Left renal pelvis (tissue), 4 donors: ENCODE data around the gene DPH1. TPM values are rescaled to one million over a fixed set of nuclear protein-coding genes. Genes with fewer than 3 reads are reported as not detected.

ENCODE experiments used
- DNase-seq, 4 donors: peaks; one replicate each; pipeline ENCODE4 v3.0.0-alpha.2; 2013; ENCODE audit warnings: low read depth in 4 of 4, low spot score in 3 of 4
- polyA plus RNA-seq, 4 donors: library from polyadenylated mRNA; unstranded; fragments of 120-200 nt; gene quantifications; one replicate each; pipeline ENCODE4 v1.2.1, GENCODE V29; 2013; ENCODE audit not compliant: insufficient read length in 4 of 4

Gene DPH1
- polyA plus RNA-seq, 4 donors = 36.5 to 59.1 (median 39.7) TPM

- no peak for DNase-seq
Observed at GRCh38 chr17:2048805-2049204, 18.9 kb downstream of the DPH1 start.

DNA sequence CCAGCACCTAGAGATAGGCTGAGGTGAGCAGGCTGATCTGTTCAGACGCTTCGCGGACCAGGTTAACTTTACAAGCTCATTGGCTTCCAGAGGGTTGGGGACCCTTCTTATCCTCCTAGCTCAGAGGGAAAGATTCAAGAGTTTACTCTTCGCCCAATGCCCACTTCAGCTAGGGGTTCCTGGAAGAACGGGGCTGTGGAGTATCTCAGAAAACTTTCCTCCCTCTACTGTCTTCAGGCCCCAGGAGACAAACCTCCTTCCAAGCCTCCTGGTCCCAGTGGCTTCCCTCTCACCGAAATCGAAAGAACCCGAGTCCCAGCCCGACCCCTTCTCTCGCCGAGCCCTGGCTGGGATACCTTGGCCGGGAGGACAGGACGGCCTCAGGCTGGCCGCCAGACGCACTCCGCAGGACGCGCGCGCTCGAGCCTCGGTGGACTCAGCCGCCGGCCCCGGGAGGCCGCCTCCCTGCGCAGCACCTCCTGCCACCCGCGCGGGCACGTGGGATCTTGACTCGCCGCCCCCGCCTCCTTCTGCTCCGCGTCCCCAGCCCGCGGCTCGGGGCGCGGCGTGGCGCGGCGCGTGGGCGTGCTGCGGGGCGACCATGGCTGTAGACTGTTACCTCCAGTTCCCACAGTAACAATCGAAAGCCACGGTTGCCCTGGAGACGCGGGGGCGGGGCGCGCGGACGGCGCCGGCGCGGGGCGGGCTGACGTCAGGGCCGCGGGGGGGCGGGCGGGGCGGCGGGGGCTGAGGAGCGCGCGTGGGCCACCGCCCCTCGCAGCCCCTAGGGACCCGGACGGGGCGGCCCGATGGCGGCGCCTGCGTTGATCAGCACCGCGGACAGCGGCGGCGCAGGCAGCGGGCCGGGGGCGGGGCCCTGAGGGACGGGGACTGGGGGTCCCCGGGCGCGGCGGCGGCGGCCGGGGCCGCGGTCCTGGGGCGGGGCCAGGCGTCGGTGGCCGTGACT is 19.7 kb downstream of the DPH1 start:
- peak in 2 of 4 donors; percentile 66 to 76 for DNase-seq

DNA sequence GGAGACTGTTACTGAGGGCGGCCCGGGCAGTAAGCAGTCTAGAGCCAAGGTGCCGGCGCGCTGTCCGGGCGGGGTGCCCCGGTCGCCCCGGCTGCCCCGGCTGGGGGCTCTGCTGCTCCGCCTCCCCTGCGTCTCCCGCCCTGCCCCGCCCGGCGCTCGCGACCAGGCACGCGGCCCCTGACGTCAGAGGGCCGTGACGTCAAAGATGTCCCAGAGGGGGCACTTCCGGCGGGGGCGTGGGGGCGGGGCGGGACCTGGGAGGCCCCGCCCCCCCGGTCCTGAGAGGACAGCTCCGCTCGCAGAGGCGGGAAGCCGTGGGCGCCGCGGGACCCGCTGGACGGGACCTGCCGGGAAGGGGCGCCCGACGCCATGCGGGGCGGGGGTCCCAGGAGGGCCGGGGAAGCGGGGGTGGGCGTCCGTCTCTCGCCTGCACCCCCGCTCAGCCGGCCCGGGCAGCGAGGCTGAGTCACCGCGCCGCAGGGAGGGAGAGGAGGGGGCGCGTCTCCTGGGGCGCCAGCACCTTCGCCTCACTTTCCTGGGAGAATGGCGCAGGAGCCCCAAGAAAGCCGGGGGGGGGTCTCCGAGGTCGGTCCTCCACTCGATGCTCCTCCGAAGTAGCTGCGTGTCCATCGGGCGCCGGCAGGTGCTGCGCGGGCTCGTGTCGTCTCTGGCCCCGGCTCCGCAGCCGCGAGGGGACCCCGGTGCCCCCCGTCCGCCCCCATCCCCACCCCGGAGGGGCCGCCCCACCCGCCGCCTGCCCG is 20.5 kb downstream of the DPH1 start:
- DNase-seq = no peak

GRCh38 chr17:2051061-2051932 is 21.3 kb downstream of the DPH1 start:
- no peak for DNase-seq

- DNase-seq = no peak
Observed at GRCh38 chr17:2051933-2052559, 22.1 kb downstream of the DPH1 start.

DNA sequence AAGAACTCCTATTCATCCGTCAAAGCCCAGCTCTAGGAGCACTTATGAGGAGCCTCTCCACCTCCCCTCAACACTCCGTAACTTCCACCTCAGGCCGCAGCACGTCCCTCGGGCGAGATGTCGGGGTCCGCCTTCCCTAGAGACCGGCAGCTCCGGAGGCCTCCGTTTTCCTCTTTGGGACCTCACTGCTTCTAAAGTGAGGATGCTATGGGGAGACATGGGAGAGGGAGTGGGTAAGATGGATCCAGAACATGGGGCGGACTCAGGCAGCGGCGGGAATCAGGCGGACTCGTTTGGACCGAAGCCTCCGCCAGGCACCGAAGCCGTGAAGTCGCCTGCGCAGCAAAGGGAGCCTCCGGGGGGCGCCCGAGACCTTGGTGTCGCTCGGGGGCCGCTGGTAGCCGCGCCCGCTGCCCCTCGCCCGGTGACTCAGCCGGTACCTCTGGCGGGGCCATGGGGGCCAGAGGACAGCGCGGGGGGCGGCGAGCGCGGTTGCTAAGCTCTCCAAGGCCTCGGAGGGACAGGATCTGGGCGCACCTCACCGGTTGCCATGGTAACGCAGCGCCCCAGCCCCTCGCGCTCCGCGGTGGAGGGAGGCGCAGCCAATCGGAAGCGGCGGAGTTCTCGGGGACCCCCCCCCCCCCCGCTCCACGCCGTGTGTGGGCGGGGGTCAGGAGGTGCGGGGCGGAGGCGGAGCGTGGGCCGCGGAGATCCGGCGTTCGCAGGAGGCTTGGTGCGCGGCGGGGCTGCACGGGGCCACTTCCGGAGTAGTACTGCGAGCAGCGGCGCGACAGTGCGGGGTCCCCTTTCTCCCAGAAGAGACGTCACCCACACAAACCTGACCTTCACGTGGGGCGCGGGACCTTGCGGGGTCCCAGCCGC is 23.7 kb downstream of the DPH1 start:
- DNase-seq = no peak

DNA sequence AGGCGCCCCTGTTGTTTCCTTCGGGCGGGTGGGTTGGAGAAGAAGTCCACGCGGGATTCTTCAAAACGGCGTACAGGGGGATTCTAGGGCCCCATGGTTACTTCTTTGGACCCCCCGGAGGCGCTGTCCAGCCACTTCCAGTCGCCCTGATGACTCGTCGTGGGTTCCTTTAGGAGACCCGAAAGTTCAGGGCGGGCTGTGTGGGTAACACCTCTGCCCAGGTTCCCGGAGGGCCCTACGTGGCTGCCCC is 24.2 kb downstream of the DPH1 start:
- no peak for DNase-seq

- no peak for DNase-seq
Observed at GRCh38 chr17:2054512-2055291, 24.7 kb downstream of the DPH1 start, which contains the start of gene HIC1. Gene HIC1 (plus strand): TSS chr17:2055103. CDS start chr17:2056691, 1,588 bp downstream.

GRCh38 chr17:2055292-2056205 is 25.6 kb downstream of the DPH1 start:
- no peak for DNase-seq

DNA sequence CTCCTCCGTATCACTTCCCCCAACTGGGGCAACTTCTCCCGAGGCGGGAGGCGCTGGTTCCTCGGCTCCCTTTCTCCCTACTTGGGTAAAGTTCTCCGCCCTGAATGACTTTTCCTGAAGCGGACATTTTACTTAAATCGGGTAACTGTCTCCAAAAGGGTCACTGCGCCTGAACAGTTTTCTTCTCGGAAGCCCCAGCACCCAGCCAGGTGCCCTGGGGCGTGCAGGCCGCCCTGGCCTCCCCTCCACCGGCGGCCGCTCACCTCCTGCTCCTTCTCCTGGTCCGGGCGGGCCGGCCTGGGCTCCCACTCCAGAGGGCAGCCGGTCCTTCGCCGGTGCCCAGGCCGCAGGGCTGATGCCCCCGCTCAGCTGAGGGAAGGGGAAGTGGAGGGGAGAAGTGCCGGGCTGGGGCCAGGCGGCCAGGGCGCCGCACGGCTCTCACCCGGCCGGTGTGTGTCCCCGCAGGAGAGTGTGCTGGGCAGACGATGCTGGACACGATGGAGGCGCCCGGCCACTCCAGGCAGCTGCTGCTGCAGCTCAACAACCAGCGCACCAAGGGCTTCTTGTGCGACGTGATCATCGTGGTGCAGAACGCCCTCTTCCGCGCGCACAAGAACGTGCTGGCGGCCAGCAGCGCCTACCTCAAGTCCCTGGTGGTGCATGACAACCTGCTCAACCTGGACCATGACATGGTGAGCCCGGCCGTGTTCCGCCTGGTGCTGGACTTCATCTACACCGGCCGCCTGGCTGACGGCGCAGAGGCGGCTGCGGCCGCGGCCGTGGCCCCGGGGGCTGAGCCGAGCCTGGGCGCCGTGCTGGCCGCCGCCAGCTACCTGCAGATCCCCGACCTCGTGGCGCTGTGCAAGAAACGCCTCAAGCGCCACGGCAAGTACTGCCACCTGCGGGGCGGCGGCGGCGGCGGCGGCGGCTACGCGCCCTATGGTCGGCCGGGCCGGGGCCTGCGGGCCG is 26.5 kb downstream of the DPH1 start:
- DNase-seq = no peak

GRCh38 chr17:2057175-2057759 is 27.3 kb downstream of the DPH1 start:
- no peak for DNase-seq

GRCh38 chr17:2057760-2058585 is 28.0 kb downstream of the DPH1 start:
- no peak for DNase-seq

DNA sequence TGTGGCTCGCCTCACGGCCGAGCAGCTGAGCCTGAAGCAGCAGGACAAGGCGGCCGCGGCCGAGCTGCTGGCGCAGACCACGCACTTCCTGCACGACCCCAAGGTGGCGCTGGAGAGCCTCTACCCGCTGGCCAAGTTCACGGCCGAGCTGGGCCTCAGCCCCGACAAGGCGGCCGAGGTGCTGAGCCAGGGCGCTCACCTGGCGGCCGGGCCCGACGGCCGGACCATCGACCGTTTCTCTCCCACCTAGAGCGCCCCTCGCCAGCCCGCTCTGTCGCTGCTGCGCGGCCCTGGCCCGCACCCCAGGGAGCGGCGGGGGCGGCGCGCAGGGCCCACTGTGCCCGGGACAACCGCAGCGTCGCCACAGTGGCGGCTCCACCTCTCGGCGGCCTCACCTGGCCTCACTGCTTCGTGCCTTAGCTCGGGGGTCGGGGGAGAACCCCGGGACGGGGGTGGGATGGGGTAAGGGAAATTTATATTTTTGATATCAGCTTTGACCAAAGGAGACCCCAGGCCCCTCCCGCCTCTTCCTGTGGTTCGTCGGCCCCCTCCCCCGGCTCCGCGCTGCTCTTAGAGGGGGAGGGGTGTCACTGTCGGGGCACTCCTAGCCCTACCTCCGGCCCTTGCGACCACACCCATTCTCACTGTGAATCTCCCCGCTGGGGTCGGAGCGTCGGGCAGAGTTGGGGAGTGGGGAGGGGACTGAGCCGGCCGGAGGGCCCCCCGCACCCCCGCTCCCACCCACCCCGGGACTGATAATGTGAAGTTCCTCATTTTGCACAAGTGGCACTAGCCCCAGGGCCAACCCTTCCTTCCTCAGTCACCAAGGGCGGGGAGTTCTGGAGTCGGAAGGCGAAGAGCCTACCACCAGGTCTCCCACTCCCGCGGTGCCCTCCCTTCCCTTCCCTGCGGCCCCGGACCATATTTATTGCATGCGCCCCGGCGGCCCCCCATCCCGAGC is 28.9 kb downstream of the DPH1 start:
- DNase-seq = no peak
